Measurements from ENCODE around the gene SULT1C2.
A peak's percentile ranks its signal among the peaks of the same experiment; 100 is the strongest.

Gene SULT1C2

DNA sequence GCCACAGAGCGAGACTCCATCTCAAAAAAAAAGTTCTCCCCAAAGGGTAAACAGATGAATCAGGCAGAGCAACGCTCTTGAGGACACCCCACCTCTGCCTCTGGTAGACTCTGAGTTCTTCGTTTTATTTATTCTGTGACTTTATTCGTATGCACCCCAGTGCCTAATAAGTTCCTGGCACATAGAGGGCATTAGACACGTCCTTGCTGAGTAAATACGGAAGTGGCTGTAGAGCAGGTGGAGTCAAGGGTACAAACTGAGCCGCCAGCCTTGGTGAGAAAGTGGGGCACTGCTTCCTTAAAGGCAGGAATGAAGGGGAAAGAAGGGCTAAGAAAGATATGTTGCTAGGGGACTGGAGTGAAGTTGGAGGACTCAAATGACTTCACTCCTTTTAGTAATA lies 12.9 kb downstream of the SULT1C2 start:
- Histone ChIP-seq H3K9me3 (ENCODE audit: control insufficient read depth, insufficient read depth, low read length) (no peaks in the 10 kb centered on the region), H3K27me3 (ENCODE audit: control insufficient read depth, insufficient read depth, low read length) (no peaks in the 10 kb centered on the region), H3K36me3 (ENCODE audit: control insufficient read depth, insufficient read depth, low read length) (no peaks in the 10 kb centered on the region), H3K4me1 (ENCODE audit: control insufficient read depth, insufficient read depth, low read length) (no peaks in the 10 kb centered on the region), H3K9ac (ENCODE audit: low read depth, low read length) (no peak overlapping the region), H3K4me3 (ENCODE audit: low read depth, low read length) (no peak overlapping the region)

DNA sequence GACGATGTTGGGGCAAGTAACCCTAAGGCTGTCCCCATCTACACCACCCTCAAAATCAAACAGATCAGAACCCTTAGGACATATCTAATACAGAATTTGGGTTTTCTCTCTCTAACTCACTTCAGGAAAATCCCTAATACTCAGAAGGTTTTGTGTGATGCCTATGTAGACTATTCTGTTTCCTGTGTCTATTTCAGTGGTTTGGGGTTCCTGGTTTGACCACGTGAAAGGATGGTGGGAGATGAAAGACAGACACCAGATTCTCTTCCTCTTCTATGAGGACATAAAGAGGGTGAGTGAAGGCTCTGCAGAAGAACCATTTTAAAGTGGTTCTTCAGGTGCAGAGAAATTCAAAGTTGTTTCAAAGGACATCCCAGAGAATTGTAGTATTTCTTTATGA lies 16.3 kb downstream of the SULT1C2 start:
- no peak overlapping the region for H3K9ac ChIP-seq (ENCODE audit: low read depth, low read length)
- H3K36me3 ChIP-seq (ENCODE audit: control insufficient read depth, insufficient read depth, low read length): no peaks in the 10 kb centered on the region
- H3K4me1 ChIP-seq (ENCODE audit: control insufficient read depth, insufficient read depth, low read length): no peaks in the 10 kb centered on the region
- no peaks in the 10 kb centered on the region for H3K9me3 ChIP-seq (ENCODE audit: control insufficient read depth, insufficient read depth, low read length)
- H3K4me3 ChIP-seq (ENCODE audit: low read depth, low read length): no peak overlapping the region
- H3K27me3 ChIP-seq (ENCODE audit: control insufficient read depth, insufficient read depth, low read length): no peaks in the 10 kb centered on the region

DNA sequence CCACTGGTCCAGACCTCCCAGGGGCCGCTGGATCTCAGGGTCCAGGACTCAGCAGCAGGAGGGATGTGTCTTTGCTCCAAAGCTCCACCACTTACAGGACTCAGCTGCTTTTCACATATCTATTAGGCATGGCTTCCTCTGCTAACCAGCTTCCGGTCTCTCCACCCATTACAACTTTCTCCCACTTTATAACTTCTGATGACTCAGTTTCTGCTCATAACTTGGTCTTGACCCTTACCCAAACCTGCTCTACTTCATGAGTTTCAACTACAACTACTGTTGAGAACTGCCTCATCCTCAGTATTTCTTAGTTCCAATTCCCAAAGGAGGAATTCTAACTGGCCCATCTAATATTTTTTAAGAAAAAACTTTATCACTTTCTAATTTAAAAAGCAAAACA lies 17.2 kb downstream of the SULT1C2 start:
- H3K27me3 ChIP-seq (ENCODE audit: control insufficient read depth, insufficient read depth, low read length): no peaks in the 10 kb centered on the region
- no peaks in the 10 kb centered on the region for H3K9me3 ChIP-seq (ENCODE audit: control insufficient read depth, insufficient read depth, low read length)
- no peaks in the 10 kb centered on the region for H3K4me1 ChIP-seq (ENCODE audit: control insufficient read depth, insufficient read depth, low read length)
- H3K36me3 ChIP-seq (ENCODE audit: control insufficient read depth, insufficient read depth, low read length): no peaks in the 10 kb centered on the region
- no peak overlapping the region for H3K9ac ChIP-seq (ENCODE audit: low read depth, low read length)
- no peak overlapping the region for H3K4me3 ChIP-seq (ENCODE audit: low read depth, low read length)

DNA sequence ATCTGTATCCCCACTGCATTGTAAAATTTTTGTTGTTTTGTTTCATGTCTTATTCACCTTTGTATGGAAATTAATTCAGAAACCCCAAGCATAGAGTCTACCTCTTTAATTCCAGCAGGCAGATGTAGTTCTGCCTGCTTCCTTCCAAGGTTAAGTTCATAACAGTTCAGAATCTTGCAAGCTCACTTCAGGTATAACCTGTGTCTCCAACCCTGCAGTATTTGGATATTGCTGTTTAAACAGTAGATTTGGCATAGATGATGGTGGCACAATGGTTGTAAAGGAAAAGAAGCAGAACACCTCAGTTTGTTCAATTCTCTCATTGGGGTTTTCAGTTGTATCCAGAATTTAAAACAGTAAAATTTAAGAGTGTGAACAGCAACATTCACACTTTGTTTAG lies 21.2 kb downstream of the SULT1C2 start:
- Histone ChIP-seq H3K27me3 (ENCODE audit: control insufficient read depth, insufficient read depth, low read length) (no peaks in the 10 kb centered on the region), H3K36me3 (ENCODE audit: control insufficient read depth, insufficient read depth, low read length) (no peaks in the 10 kb centered on the region), H3K9me3 (ENCODE audit: control insufficient read depth, insufficient read depth, low read length) (no peaks in the 10 kb centered on the region), H3K4me1 (ENCODE audit: control insufficient read depth, insufficient read depth, low read length) (no peaks in the 10 kb centered on the region), H3K4me3 (ENCODE audit: low read depth, low read length) (no peak overlapping the region), H3K9ac (ENCODE audit: low read depth, low read length) (no peak overlapping the region)

DNA sequence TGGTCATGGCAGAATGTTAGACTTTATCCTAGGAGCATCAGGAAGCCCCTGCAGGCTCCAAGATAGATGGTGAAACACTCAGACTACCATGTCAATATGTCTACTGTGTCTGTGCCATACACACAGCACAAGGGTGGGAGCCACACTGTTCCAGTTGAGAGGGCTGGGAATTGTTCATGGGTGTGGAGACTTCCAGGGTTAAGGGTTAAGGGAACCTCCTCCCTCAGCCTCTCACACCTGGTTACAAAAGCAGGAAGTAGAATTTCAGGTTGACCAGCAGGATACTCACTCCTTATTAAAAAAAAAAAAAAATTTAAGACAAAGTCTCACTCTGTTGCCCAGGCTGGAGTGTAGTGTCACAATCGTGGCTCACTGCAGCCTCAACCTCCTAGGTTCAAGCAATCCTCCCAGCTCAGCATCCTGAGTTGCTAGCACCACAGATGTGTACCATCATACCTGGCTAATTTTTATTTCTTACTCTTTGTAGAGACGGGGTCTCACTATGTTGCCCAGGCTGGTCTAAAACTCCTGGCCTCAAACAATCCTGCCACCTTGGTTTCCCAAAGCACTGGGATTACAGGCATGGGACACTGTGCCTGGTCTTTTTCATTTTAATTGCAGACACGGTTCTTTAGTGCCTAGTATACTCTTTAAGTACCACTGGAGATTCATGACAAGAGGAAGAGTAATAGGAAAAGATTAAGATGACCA lies 26.0 kb downstream of the SULT1C2 start:
- Histone ChIP-seq H3K27me3 (ENCODE audit: control insufficient read depth, insufficient read depth, low read length) (no peaks in the 10 kb centered on the region), H3K9me3 (ENCODE audit: control insufficient read depth, insufficient read depth, low read length) (no peaks in the 10 kb centered on the region), H3K36me3 (ENCODE audit: control insufficient read depth, insufficient read depth, low read length) (no peaks in the 10 kb centered on the region), H3K9ac (ENCODE audit: low read depth, low read length) (no peak overlapping the region), H3K4me3 (ENCODE audit: low read depth, low read length) (no peak overlapping the region), H3K4me1 (ENCODE audit: control insufficient read depth, insufficient read depth, low read length) (peaks cover 13% of the 10 kb centered on the region)

DNA sequence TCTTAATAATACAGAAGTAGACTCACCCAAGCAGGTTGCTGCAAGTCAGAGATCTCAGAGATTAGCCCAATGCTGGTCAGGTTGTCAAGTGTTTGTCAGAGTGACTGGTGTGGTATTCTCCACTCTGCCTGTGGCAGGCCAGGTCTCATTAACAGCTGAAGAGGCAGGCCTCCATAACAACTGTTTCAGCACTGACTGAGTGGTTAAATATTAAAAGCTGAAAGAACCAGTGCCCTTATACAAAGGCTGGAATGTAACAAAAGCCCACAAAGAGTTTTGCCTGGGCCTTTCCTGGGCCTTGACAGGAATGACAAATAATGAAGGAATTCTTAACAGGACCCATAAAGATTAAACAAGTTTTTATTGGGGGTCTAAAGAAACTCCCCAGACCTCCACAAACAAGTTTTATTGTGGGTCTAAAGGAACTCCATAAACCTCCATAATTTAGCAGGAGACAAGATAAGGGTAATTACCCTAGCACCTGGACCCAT lies 26.8 kb downstream of the SULT1C2 start:
- H3K4me3 ChIP-seq (ENCODE audit: low read depth, low read length): no peak overlapping the region
- H3K36me3 ChIP-seq (ENCODE audit: control insufficient read depth, insufficient read depth, low read length): no peaks in the 10 kb centered on the region
- peaks cover 13% of the 10 kb centered on the region for H3K4me1 ChIP-seq (ENCODE audit: control insufficient read depth, insufficient read depth, low read length)
- H3K9me3 ChIP-seq (ENCODE audit: control insufficient read depth, insufficient read depth, low read length): no peaks in the 10 kb centered on the region
- H3K9ac ChIP-seq (ENCODE audit: low read depth, low read length): no peak overlapping the region
- H3K27me3 ChIP-seq (ENCODE audit: control insufficient read depth, insufficient read depth, low read length): no peaks in the 10 kb centered on the region

DNA sequence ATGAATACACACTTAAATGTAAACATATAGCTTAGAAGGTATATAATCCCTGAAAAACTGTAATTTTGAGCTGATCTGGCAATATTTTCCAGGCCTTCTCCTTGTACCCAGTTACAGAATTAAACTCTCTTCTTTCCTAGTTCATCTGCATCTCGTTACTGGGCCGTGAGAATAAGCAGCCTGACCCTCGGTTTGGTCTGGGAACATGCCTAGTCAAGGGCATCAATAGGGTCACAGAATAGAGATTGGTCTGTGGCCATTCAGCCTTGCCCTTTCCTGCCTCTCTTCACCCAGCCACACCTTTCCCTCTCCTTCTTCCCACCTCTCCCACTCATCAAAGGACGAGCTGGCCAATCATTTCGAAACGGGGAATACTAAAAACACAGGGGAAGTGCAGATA lies 27.3 kb downstream of the SULT1C2 start:
- Histone ChIP-seq H3K9ac (ENCODE audit: low read depth, low read length) (no peak overlapping the region), H3K27me3 (ENCODE audit: control insufficient read depth, insufficient read depth, low read length) (no peaks in the 10 kb centered on the region), H3K4me3 (ENCODE audit: low read depth, low read length) (no peak overlapping the region), H3K36me3 (ENCODE audit: control insufficient read depth, insufficient read depth, low read length) (no peaks in the 10 kb centered on the region), H3K9me3 (ENCODE audit: control insufficient read depth, insufficient read depth, low read length) (no peaks in the 10 kb centered on the region), H3K4me1 (ENCODE audit: control insufficient read depth, insufficient read depth, low read length) (peaks cover 13% of the 10 kb centered on the region)

DNA sequence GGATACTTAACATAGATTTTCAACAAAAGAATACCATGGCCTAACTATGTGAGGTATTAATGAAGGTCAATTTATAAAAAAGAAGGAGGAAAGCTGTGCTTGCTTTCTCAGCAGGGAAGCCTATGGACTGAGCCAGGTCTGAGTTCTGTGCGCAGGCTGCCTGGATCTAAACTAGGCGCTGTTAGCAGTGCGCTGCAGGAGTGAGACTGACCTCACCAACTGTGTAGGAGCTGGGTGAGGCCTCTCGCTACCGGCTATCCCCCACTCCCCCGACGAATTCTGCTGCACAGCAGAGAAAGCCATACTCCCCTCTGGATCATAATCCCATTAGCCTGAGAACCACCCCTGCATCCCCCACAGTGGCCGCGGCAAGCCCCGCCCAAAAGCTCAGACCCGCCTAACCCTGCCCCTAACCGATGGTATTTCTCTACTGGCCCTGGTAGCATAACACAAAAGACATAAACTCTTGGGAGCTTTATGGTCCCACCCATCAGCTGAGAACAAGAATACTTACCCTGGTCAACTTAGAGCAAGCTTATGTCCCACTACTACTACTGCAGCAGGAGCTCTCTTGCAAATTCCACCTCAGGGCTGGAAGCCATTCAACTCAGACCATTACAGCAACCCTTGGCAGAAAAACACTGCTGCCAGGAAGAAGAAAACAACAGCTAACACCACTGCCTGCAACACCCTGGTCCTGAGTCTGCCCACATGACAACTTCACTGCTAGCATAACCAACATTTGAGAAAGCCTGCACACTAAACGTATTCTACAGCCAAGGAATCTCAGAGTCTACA lies 28.0 kb downstream of the SULT1C2 start:
- no peaks in the 10 kb centered on the region for H3K36me3 ChIP-seq (ENCODE audit: control insufficient read depth, insufficient read depth, low read length)
- peak overlapping the region; percentile 34 for H3K4me3 ChIP-seq (ENCODE audit: low read depth, low read length)
- no peaks in the 10 kb centered on the region for H3K27me3 ChIP-seq (ENCODE audit: control insufficient read depth, insufficient read depth, low read length)
- no peaks in the 10 kb centered on the region for H3K9me3 ChIP-seq (ENCODE audit: control insufficient read depth, insufficient read depth, low read length)
- no peak overlapping the region for H3K9ac ChIP-seq (ENCODE audit: low read depth, low read length)
- peaks cover 13% of the 10 kb centered on the region for H3K4me1 ChIP-seq (ENCODE audit: control insufficient read depth, insufficient read depth, low read length)

DNA sequence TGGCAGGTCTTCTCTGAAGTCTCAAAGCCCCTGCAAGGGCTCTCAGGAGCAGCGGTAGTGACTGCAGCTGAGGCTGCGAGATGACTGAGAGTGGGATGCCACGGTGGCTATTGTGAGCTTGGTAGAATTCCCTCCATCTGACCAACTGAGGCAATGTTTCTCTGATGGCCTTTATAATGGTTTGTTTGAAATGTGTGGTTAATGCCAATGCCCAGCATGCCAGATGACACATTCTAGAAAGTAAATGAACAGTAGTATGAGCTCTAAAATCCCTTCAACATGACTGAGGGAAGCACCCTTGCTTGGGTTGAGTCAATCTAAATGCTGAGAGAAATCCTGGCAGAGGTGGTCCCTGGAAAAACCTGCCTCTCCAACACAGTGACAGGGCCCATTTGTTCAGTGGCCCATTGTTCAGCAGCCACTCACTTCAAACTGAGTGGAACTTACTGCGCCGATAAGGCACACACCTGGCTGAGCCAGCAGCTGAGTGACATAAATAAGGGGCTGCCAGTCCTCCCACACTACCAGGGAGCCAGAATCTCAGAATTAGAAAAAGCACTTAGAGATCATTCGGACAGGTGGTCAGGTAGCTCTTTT lies 31.7 kb downstream of the SULT1C2 start:
- H3K4me1 ChIP-seq (ENCODE audit: control insufficient read depth, insufficient read depth, low read length): peaks cover 13% of the 10 kb centered on the region
- no peaks in the 10 kb centered on the region for H3K36me3 ChIP-seq (ENCODE audit: control insufficient read depth, insufficient read depth, low read length)
- H3K27me3 ChIP-seq (ENCODE audit: control insufficient read depth, insufficient read depth, low read length): no peaks in the 10 kb centered on the region
- no peak overlapping the region for H3K9ac ChIP-seq (ENCODE audit: low read depth, low read length)
- H3K4me3 ChIP-seq (ENCODE audit: low read depth, low read length): no peak overlapping the region
- no peaks in the 10 kb centered on the region for H3K9me3 ChIP-seq (ENCODE audit: control insufficient read depth, insufficient read depth, low read length)

DNA sequence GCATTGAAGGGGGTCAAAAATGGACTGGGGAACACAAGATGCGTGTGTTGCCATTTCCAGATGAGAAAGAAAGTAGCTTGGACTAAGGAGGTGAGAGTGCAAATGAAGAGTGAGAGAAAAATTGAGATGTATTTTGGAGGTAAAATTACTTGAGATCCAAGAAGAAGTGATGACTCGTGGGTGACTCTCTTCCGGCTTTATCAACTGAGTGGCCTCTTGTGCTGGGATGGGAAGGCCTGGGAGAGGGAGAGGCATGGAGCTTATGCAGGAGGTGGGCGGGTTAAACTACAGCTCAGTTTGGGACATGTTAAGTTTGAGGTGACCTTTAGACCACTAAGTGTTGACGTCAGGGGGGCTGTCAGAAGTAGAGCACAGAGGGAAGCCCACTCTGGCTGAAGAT lies 34.9 kb downstream of the SULT1C2 start:
- H3K4me1 ChIP-seq (ENCODE audit: control insufficient read depth, insufficient read depth, low read length): no peaks in the 10 kb centered on the region
- H3K9ac ChIP-seq (ENCODE audit: low read depth, low read length): no peak overlapping the region
- no peaks in the 10 kb centered on the region for H3K27me3 ChIP-seq (ENCODE audit: control insufficient read depth, insufficient read depth, low read length)
- no peaks in the 10 kb centered on the region for H3K9me3 ChIP-seq (ENCODE audit: control insufficient read depth, insufficient read depth, low read length)
- no peak overlapping the region for H3K4me3 ChIP-seq (ENCODE audit: low read depth, low read length)
- no peaks in the 10 kb centered on the region for H3K36me3 ChIP-seq (ENCODE audit: control insufficient read depth, insufficient read depth, low read length)

DNA sequence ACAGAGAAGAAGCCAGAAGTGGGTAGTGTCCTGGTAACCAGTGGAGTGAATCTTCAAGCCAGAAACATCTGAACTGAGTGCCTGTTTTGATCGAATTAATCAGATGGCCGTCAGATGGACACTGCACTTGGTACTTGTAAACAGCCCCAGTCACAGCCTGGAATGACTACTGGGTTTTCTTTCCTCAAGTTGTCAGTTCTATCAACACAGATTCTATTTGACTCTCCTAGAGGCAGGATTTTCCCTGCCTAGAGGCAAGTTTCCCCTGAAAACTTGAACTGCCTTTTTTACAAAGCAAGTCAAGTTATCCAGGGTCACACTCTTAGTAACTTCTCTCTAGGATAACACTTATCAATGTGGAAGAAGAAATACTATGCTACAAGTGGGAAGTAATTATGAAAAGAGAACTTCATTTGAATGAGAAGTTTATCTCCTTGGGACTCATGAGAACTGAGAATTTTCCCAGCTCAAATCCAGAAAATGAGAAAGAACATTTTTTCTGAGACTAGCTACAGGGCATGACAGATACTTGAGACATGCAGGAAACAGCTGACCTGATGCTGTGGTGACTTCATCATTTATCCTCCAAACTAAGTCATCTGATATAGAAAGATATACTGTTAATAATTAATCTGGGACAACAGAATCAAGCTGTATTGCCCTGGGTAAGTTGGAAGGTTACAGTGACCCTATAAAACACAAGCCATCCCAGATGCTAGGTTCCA lies 36.0 kb downstream of the SULT1C2 start:
- no peaks in the 10 kb centered on the region for H3K27me3 ChIP-seq (ENCODE audit: control insufficient read depth, insufficient read depth, low read length)

More for the DNA sequence above, 36.0 kb downstream of the SULT1C2 start:
- Histone ChIP-seq H3K36me3 (ENCODE audit: control insufficient read depth, insufficient read depth, low read length) (no peaks in the 10 kb centered on the region), H3K9me3 (ENCODE audit: control insufficient read depth, insufficient read depth, low read length) (no peaks in the 10 kb centered on the region), H3K4me1 (ENCODE audit: control insufficient read depth, insufficient read depth, low read length) (no peaks in the 10 kb centered on the region), H3K4me3 (ENCODE audit: low read depth, low read length) (no peak overlapping the region), H3K9ac (ENCODE audit: low read depth, low read length) (no peak overlapping the region)

All from iPS-15b (cell line).